ENCODE results near the gene NHERF1.

DNA sequence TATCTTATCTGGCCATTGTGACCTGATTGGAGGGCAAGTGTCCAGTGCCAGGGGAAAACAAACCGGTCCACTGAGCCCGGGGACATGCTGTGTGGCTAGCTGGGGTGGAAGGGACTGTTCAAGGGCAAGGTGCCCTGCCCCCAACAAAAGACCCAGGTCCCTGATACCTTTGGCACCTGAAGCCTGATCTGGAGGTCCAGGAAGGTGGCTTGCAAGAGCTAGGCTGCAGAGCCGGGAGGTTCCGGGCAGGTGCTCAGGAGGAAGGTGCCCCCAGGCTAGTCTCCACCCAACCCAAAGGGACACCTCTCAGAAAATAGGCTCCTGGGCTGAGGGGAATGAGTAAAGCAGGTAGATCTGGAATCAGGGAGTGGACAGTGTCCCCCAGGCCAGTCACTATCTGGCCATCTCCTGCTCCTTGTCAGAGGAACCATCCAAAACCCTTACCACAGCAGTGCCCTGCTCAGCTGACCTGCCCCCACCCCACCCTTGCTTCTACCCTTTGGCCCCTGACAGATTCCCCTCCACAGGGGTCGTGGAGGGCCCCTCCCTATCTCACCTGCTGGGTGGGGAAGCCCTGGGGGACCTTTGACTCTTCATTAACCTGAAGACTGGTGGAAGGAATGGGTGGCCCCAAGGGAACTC lies 21.5 kb downstream of the NHERF1 start:
- TF ChIP-seq, protein P1, sequence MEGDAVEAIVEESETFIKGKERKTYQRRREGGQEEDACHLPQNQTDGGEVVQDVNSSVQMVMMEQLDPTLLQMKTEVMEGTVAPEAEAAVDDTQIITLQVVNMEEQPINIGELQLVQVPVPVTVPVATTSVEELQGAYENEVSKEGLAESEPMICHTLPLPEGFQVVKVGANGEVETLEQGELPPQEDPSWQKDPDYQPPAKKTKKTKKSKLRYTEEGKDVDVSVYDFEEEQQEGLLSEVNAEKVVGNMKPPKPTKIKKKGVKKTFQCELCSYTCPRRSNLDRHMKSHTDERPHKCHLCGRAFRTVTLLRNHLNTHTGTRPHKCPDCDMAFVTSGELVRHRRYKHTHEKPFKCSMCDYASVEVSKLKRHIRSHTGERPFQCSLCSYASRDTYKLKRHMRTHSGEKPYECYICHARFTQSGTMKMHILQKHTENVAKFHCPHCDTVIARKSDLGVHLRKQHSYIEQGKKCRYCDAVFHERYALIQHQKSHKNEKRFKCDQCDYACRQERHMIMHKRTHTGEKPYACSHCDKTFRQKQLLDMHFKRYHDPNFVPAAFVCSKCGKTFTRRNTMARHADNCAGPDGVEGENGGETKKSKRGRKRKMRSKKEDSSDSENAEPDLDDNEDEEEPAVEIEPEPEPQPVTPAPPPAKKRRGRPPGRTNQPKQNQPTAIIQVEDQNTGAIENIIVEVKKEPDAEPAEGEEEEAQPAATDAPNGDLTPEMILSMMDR (IDR thresholded peaks at IDR 0.05): no peak
- TF ChIP-seq, protein P2, sequence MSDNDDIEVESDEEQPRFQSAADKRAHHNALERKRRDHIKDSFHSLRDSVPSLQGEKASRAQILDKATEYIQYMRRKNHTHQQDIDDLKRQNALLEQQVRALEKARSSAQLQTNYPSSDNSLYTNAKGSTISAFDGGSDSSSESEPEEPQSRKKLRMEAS (IDR thresholded peaks at IDR 0.05; ENCODE audit: low read depth): no peak
- TF ChIP-seq FOXJ3 (CRISPR knock-in tag; IDR thresholded peaks at IDR 0.05): no peak

All from SK-N-SH (cell line).